Stimulated activated CD8-positive, alpha-beta memory T cell treated with anti-CD3 and anti-CD28 coated beads, Interleukin-4, amount 100 ng/mL, for 48 hours (primary cell): ENCODE measurements around the gene ADRA2A.

Experiments
- DNase-seq: peaks from one replicate; pipeline ENCODE4 v3.0.0-alpha.2; 2020

Gene ADRA2A

GRCh38 chr10:111084366-111085255, 7.8 kb downstream of the ADRA2A start:
- no peak for DNase-seq

GRCh38 chr10:111085690-111086353, 9.0 kb downstream of the ADRA2A start:
- DNase-seq: no peak

GRCh38 chr10:111086574-111086973, 9.7 kb downstream of the ADRA2A start:
- no peak for DNase-seq

- no peak for DNase-seq
Observed at GRCh38 chr10:111087331-111087756, 10.5 kb downstream of the ADRA2A start.

GRCh38 chr10:111087968-111088505, 11.2 kb downstream of the ADRA2A start:
- no peak for DNase-seq

GRCh38 chr10:111089293-111089692, 12.5 kb downstream of the ADRA2A start:
- no peak for DNase-seq

GRCh38 chr10:111091833-111092232, 15.0 kb downstream of the ADRA2A start:
- no peak for DNase-seq

GRCh38 chr10:111093741-111094380, 17.0 kb downstream of the ADRA2A start:
- no peak for DNase-seq

- DNase-seq: no peak
Observed at GRCh38 chr10:111098679-111099437, 22.0 kb downstream of the ADRA2A start.

GRCh38 chr10:111100198-111100597, 23.4 kb downstream of the ADRA2A start:
- DNase-seq: no peak

- DNase-seq: no peak
Observed at GRCh38 chr10:111101796-111102195, 25.0 kb downstream of the ADRA2A start.

- no peak for DNase-seq
Observed at GRCh38 chr10:111102359-111102837, 25.6 kb downstream of the ADRA2A start.

GRCh38 chr10:111103196-111103840, 26.5 kb downstream of the ADRA2A start:
- no peak for DNase-seq

- DNase-seq: no peak
Observed at GRCh38 chr10:111104811-111105210, 28.0 kb downstream of the ADRA2A start.

GRCh38 chr10:111106081-111106480, 29.3 kb downstream of the ADRA2A start:
- DNase-seq: no peak

- no peak for DNase-seq
Observed at GRCh38 chr10:111107023-111107422, 30.2 kb downstream of the ADRA2A start.

GRCh38 chr10:111107846-111108245, 31.0 kb downstream of the ADRA2A start:
- DNase-seq: no peak

GRCh38 chr10:111108441-111108840, 31.6 kb downstream of the ADRA2A start:
- no peak for DNase-seq

- DNase-seq: no peak
Observed at GRCh38 chr10:111109501-111110242, 32.8 kb downstream of the ADRA2A start.

- no peak for DNase-seq
Observed at GRCh38 chr10:111110771-111111170, 33.9 kb downstream of the ADRA2A start.

- no peak for DNase-seq
Observed at GRCh38 chr10:111112333-111112732, 35.5 kb downstream of the ADRA2A start.
